Peyer's patch (tissue), 4 donors: ENCODE measurements around the gene TMEM18.
"Not testable (repeated sequence)": the region's sequence is repeated elsewhere in the genome, so short reads cannot be mapped to it uniquely, and the experiment has no call there.

Source experiments
- POLR2A ChIP-seq, 2 donors: fragments of 450-650 bp; IDR thresholded peaks; one replicate each; pipeline ENCODE4 v1.5.1; 2017; ENCODE audit warnings: antibody characterized with exemption in 2 of 2, mild to moderate bottlenecking in 2 of 2, moderate library complexity in 2 of 2
- TF ChIP-seq, protein P1 (sequence below), 6 experiments: fragments of 450-650 bp in 4 of 6; fragments of 200-600 bp in 2 of 6; sonication (generic) in 1 of 6; IDR thresholded peaks; one replicate each; pipeline ENCODE4 v1.5.1; 2017 to 2019; ENCODE audit warnings: antibody characterized with exemption in 6 of 6, mild to moderate bottlenecking in 3 of 6, moderate library complexity in 1 of 6

DNA sequence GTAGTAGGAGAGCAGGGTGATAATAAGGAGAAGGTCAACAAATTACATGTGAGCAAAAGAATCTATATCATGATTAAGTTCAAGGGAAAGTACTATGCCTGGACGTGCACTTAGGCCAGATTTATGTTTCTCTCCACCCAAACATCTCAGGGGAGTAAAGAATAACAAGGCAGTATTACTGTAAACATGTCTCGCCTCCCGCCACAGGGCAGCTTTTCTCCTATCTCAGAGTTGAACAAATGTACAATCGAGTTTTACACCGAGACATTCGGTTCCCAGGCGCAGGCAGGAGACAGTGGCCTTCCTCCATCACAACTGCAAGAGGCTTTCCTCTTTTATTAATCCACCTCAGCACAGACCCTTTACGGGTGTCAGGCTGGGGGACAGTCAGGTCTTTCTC, 25.6 kb upstream of the TMEM18 start:
- TF ChIP-seq, protein P1, sequence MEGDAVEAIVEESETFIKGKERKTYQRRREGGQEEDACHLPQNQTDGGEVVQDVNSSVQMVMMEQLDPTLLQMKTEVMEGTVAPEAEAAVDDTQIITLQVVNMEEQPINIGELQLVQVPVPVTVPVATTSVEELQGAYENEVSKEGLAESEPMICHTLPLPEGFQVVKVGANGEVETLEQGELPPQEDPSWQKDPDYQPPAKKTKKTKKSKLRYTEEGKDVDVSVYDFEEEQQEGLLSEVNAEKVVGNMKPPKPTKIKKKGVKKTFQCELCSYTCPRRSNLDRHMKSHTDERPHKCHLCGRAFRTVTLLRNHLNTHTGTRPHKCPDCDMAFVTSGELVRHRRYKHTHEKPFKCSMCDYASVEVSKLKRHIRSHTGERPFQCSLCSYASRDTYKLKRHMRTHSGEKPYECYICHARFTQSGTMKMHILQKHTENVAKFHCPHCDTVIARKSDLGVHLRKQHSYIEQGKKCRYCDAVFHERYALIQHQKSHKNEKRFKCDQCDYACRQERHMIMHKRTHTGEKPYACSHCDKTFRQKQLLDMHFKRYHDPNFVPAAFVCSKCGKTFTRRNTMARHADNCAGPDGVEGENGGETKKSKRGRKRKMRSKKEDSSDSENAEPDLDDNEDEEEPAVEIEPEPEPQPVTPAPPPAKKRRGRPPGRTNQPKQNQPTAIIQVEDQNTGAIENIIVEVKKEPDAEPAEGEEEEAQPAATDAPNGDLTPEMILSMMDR (IDR thresholded peaks at IDR 0.05), result not testable (repeated sequence)
- not testable (repeated sequence) for TF ChIP-seq POLR2A (IDR thresholded peaks at IDR 0.05)
